Epithelial cell of umbilical artery (primary cell): ENCODE measurements around the gene MMP15. TPM values are rescaled to one million over a fixed set of nuclear protein-coding genes. Genes with fewer than 3 reads are reported as not detected.

ENCODE experiments used
- total RNA-seq: library from RNA; depleted of rRNA; stranded (reverse); fragments of >200 nt; gene quantifications from 2 replicates; pipeline ENCODE4 v1.2.3, GENCODE V29; 2014

Gene MMP15
- 4.4 and 4.9 TPM in 2 replicates for total RNA-seq

DNA sequence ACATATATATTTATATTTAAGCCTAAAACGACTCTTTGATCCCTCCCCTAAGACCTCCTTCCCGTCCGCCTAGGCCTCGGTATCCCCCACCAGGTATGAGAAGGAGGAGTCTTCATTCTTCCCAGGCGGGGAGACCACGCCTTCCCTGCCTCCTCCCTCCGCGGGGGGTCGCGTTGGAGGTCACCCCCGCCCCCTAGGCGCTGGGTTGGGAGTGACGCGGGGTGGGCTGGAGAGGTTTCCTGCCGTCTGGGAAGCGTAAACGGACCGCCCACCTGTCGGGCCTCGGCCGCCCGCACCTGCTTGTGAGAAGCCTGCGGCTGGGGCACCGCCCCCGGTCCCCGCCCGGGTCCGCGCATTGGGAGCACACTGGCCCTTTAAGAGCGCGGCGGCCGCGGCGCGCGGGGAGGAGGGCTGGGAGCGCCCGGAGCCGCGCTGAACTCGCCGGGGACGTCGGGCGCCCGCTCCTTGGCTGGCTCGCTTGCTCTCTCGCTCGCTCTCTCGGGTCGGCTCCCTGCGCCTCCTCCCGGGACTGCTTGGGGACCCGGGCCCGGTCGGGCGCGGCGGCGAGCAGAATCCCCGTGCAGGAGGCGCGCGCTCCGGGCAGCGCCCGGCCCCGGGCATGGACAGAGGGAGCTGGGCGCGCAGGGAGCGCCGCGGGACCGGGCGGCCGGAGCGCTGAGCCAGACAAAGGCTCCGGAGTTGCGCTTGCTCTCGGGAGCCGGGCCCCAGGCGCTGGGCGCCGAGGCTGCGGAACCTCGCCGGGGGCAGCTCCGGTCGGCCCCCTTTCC is at the start of gene MMP15:
TSS of gene MMP15 (plus strand) at position 404 of the 788 bp plus-strand sequence. CDS start 597 bp downstream, outside the sequence.

DNA sequence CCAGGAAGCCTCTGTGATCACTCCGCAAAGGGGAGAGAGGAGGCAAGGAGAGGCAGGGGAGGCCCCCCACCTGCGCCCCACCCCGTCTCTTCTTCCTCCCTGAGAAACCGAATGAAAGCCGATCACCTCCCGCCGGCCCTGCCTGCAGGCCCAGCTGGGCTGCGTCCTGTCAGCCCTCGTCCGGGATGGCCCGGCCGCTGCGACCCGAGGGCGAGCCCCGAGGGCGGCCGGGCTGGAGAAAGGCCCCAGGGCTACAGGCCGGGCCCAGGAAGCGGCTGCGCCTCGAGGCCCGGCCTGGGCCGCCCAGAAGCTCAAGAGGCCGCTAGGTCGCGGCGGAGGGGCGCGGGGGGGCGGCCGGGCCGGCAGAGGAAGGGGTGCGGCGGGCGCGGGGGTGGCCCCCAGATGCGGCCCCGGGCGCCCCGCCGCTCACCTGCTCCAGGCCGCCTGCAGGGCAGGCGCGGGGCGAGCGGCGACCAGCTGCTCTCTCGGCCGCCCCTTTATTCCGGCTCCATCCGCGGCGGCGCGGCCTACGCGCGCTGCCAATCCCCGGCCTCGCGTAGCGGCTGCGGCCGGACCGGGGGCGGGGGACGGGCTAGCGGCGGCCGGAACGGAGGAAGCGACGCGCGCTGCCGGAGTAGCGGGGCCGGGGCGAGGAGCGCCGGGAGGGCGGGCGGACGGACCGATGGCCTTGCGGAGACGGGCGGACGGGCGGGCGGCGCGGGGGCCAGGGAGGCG is 25.4 kb upstream of the MMP15 start, which contains the start of gene ZNF319:
TSS of gene ZNF319 (minus strand) at position 702 of the 735 bp plus-strand sequence. CDS start 2,407 bp downstream, outside the sequence.

DNA sequence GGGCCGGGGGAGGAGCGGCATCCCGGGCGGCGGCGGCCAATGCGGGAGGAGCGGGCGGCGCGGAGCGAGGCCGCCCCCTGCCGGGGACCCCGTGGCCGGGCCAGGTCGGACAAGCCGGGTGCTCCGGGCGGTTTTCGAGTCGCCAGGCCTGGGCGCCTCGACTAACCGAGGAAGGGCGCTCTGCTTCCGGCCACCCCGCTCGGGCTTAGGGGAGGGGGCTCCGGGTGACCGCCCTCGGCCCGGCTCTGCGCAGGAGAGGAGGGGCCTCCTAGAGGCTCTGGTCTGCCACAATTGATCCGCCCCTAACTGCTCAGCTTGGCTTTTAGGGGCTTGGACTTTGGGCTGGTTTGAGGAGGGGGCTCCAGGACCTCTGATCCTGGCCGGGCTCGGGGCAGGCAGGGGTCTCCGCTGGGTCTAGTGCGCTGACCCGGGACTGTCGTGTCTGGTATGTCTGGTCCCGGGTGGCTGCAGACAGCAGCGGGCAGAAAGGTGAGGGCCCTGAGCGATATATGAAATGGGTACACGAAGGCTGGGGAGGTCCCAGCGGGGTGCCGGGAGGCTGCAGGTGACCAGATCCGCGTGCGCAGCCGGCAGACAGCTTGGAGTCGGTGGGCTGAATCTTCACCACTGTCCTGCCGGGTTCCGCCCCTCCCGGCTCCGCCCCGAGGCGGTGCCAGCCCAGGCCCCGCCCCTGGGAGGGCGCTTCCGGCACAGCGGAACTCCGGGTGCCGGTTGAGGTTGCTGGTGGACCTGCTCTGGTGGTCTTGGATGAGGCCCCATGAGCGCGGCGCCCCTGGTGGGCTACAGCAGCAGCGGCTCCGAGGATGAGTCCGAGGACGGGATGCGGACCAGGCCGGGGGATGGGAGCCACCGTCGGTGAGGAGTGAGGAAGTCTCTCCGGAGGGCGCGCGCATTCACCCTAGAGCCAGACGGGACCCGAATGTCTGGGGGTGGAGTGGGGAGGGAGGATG is 24.6 kb upstream of the MMP15 start, which contains the start of gene USB1:
TSS of gene USB1 (plus strand) at position 702 of the 971 bp plus-strand sequence. CDS start at position 779, 77 bp downstream.

Other genes starting within 250 kb of the MMP15 start
- gene KIFC3, start 223.3 kb upstream of the MMP15 start, total RNA-seq: 43.5 and 45.8 TPM in 2 replicates
- gene CNGB1, start 54.6 kb upstream of the MMP15 start, total RNA-seq: not detected in 2 replicates
- 1.3 and 1.7 TPM in 2 replicates for gene ZNF319, start 25.1 kb upstream of the MMP15 start, total RNA-seq
- 41.6 and 69.3 TPM in 2 replicates for gene USB1, start 24.3 kb upstream of the MMP15 start, total RNA-seq
- gene CFAP20, start 103.6 kb downstream of the MMP15 start, total RNA-seq: 45.8 and 67.0 TPM in 2 replicates
- gene CSNK2A2, start 172.4 kb downstream of the MMP15 start, total RNA-seq: 29.8 and 33.1 TPM in 2 replicates